Mammary epithelial cell (primary cell): ENCODE results near the gene MED27.

Experiments used
- CTCF ChIP-seq, 2 donors: IDR thresholded peaks in 1 of 2; conservative IDR thresholded peaks in 1 of 2; 2 replicates each; pipeline ENCODE4 v1.5.1; 2011 to 2012; ENCODE audit warnings: inconsistent platforms in 2 of 2, low read length in 2 of 2, mild to moderate bottlenecking in 2 of 2, control low read depth in 1 of 2, low read depth in 1 of 2; ENCODE audit not compliant: insufficient read depth in 1 of 2; ENCODE audit errors: extremely low read depth in 1 of 2
- EZH2 ChIP-seq: IDR thresholded peaks from 2 replicates; pipeline ENCODE4 v1.6.1; 2012; ENCODE audit warnings: low read length, inconsistent platforms, borderline replicate concordance

- TF ChIP-seq EZH2 (no peak), CTCF (conservative IDR thresholded peaks at IDR 0.05 in 1 of 2, IDR thresholded peaks at IDR 0.05 in 1 of 2; ENCODE audit: extremely low read depth in 1 of 2, insufficient read depth in 1 of 2, low read depth in 1 of 2, low read length in 2 of 2) (no peak)
Measured at GRCh38 chr9:131831380-131832165, 248.1 kb downstream of the MED27 start.
